Fibroblast of lung (primary cell): ENCODE measurements around the gene THSD7B.

Experiments
- EZH2 ChIP-seq: IDR thresholded peaks from 2 replicates; pipeline ENCODE4 v1.5.1; 2012; ENCODE audit warnings: low read length, control low read depth, mild to moderate bottlenecking; ENCODE audit errors: missing control alignments
- TF ChIP-seq, protein P1 (sequence below), 2 donors: IDR thresholded peaks in 1 of 2; conservative IDR thresholded peaks in 1 of 2; 1 replicate in 1 of 2; 2 replicates in 1 of 2; pipeline ENCODE4 v1.5.1; 2011 to 2012; ENCODE audit warnings: low read length in 2 of 2, control low read depth in 1 of 2, inconsistent platforms in 1 of 2, low read depth in 1 of 2, mild to moderate bottlenecking in 1 of 2

DNA sequence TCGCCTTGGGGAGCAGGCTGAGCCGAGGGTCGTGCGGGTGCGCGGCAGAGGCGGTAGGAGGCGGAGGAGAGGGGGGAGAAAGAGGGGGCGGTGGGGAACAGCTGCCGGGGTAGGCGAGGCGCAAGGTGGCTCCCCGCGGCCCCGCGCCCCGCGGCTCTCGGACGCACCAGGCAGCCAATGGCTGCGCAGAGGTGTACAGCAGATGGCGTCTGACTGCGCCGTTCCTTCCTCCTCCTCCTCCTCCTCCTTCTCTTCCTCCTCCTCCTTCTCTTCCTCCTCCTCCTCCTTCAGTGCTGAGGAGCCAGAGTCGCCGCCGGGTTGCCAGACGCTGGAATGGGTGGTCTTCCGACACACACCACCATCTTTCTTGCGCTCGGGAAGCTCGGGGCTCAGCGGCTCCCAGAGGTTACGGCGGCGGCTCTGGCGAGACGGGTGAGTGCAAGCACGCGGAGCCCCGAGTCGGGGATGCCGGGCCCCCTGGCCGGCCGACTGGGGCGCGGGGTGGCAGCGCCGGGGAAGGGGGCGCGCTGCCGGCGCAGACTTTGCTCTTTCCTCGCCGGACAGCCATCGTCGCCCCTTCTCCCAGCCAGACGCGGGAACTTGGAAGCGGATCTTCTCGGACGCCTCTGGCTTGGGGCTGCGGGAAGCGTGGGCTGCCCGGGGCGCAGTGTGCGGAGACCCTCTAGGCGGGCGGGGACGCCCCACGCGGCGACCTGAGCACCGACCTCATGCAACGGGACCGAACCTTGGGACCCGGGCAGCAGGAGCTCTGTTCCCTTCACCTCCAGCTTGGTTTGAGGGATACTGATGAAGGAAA is at the start of gene THSD7B:
- TF ChIP-seq, protein P1, sequence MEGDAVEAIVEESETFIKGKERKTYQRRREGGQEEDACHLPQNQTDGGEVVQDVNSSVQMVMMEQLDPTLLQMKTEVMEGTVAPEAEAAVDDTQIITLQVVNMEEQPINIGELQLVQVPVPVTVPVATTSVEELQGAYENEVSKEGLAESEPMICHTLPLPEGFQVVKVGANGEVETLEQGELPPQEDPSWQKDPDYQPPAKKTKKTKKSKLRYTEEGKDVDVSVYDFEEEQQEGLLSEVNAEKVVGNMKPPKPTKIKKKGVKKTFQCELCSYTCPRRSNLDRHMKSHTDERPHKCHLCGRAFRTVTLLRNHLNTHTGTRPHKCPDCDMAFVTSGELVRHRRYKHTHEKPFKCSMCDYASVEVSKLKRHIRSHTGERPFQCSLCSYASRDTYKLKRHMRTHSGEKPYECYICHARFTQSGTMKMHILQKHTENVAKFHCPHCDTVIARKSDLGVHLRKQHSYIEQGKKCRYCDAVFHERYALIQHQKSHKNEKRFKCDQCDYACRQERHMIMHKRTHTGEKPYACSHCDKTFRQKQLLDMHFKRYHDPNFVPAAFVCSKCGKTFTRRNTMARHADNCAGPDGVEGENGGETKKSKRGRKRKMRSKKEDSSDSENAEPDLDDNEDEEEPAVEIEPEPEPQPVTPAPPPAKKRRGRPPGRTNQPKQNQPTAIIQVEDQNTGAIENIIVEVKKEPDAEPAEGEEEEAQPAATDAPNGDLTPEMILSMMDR (conservative IDR thresholded peaks at IDR 0.05 in 1 of 2, IDR thresholded peaks at IDR 0.05 in 1 of 2; ENCODE audit: low read depth in 1 of 2, low read length in 2 of 2) = no peak
- TF ChIP-seq EZH2 = no peak
